ENCODE measurements around the gene PTGER2.

Gene PTGER2

DNA sequence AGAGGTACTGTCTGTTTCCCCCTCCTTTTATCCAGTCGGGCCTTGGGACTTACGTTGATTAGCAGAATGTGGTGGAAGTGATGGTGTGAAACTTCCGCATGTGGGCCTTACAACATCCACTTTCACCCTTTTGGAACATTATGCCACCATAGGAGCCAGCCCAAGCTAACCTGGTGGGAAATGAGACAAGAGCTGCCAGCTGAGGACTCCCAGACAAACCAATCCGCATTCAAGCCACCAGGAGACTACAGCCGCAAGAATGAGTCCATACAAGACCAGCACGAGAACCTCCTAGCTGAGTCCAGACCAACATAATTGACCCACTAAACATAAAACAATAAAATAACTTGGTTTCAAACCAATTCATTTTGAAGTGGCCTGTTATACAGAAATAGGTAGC is 9.1 kb upstream of the PTGER2 start:
- DNase-seq (ENCODE audit: low read depth, low spot score) = no peak

DNA sequence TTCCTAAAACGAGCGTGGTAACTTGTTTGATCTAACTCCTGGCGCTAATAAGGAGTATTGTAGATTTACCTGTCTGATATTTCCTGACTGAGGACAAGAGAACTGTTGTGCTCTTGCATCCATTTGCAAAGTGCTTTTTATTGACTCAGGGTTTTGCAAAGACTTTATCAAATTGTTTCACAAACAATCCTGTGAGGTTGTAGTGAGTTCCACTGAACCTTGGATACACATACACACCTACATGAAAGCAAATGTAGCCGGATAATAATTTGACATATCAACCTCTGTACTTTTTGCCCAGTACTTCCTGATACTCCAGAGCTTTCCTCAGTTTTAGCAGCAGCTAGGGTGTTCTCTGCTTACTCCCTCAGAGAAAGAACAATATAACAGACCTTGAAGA is 6.7 kb upstream of the PTGER2 start:
- DNase-seq (ENCODE audit: low read depth, low spot score) = no peak

- no peak for DNase-seq (ENCODE audit: low read depth, low spot score)
These were observed 6.2 kb upstream of the PTGER2 start for GRCh38 chr14:52307905-52308304.

GRCh38 chr14:52310541-52310940 is 3.6 kb upstream of the PTGER2 start:
- no peak for DNase-seq (ENCODE audit: low read depth, low spot score)

DNA sequence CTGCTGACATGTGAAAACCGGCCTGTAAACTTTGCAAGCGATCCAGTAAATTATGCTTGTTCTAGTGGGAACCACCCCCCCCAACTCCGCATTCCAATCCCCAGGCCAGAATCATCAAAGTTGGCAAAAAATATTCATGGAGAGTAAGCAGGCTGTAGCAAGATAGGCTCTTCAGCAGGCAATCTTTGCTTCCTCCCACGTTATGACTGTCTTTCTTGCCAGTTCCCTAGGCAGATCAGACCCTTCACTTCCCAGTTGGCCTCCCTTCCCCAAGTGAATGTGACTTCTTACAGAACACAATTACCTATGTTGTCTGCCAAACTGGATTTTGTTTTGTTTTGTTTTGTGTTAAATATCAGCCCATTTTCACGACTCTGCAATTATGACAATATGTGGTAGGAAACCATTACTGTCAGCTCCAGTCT is 1.2 kb upstream of the PTGER2 start:
- DNase-seq (ENCODE audit: low read depth, low spot score) = no peak

- no peak for DNase-seq (ENCODE audit: low read depth, low spot score)
These were observed 650 bp upstream of the PTGER2 start for GRCh38 chr14:52313462-52313861.

- DNase-seq (ENCODE audit: low read depth, low spot score) = no peak
These were observed 663 bp downstream of the PTGER2 start for GRCh38 chr14:52314595-52315354.

- DNase-seq (ENCODE audit: low read depth, low spot score) = no peak
These were observed 1.2 kb downstream of the PTGER2 start for GRCh38 chr14:52315355-52315718.

GRCh38 chr14:52318062-52318461 is 4.0 kb downstream of the PTGER2 start:
- DNase-seq (ENCODE audit: low read depth, low spot score) = no peak

DNA sequence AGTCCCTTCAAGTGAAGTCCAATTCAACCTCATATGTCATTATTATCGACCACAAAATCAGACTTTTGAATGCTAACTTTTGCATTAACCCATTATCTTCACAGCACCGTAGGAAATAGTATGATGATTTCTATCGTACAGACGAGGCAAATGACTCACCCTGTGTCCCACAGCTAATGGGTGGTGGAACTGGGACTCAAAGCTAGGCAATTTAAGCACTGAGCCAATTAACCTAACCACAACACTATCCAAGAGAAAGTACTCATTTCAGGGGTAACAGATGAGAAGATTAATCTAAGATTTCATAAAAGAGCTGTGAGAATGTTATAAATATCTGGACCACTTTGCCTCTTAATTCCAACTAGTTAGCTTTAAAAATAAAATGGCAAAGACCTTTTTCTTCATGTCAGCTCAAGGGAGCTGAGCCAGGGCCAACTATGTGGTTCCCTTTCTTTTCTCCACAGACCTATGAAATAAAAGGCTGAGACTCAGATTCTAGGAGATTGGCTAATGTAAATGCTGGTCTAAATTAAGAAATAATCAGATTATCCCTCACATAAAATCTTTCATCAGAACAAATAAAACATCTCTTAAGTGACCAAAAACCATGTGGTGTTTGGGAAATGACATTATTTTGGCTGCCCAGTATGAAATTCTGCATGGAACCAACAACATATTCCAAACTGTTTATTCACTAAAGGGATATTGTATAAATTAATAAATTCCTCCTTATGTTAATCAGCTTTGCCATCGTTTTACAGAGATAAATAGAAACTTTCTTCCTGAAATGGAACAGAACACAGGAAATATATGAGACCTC is 4.9 kb downstream of the PTGER2 start:
- DNase-seq (ENCODE audit: low read depth, low spot score) = no peak

- DNase-seq (ENCODE audit: low read depth, low spot score) = no peak
These were observed 5.8 kb downstream of the PTGER2 start for GRCh38 chr14:52319919-52320318.

GRCh38 chr14:52325126-52325525 is 11.0 kb downstream of the PTGER2 start:
- no peak for DNase-seq (ENCODE audit: low read depth, low spot score)

- DNase-seq (ENCODE audit: low read depth, low spot score) = no peak
These were observed 11.5 kb downstream of the PTGER2 start for GRCh38 chr14:52325630-52326029.

- no peak for DNase-seq (ENCODE audit: low read depth, low spot score)
These were observed 13.5 kb downstream of the PTGER2 start for GRCh38 chr14:52327374-52328226.

- DNase-seq (ENCODE audit: low read depth, low spot score) = no peak
These were observed 14.2 kb downstream of the PTGER2 start for GRCh38 chr14:52328276-52328675.

DNA sequence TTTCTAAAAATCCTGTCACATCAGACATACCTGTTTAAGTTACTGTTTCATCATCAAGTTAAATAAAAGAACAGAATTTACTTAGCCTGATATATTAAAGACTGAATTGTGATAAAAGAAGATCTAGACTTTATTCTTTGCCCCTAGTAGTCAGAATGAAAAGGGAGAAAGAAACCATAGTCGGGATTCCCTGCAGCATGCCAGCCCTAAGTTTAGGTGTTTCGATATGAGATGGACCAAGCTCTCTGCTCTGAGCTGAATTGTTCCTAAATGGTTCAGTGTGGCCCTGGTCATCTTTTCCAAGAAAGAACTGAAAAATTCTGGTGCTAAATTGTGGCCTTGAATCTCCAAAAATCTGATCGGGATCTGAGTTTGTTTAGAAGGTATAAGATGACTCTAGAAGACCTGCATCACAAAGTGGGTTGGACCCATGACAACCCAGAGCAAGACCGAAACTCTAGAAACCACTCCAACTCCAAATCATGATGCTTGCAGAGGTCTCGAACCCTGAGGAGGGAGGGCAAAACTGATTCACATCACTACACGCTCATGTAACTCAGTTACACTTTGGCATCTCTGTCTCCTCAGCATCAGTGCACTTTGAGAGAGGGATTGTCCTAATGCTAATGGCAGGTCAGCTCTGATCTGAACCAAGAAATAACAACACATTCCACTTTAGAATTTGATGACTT is 15.7 kb downstream of the PTGER2 start:
- no peak for DNase-seq (ENCODE audit: low read depth, low spot score)

- DNase-seq (ENCODE audit: low read depth, low spot score) = no peak
These were observed 18.2 kb downstream of the PTGER2 start for GRCh38 chr14:52332269-52332668.

- no peak for DNase-seq (ENCODE audit: low read depth, low spot score)
These were observed 19.0 kb downstream of the PTGER2 start for GRCh38 chr14:52333108-52333507.

DNA sequence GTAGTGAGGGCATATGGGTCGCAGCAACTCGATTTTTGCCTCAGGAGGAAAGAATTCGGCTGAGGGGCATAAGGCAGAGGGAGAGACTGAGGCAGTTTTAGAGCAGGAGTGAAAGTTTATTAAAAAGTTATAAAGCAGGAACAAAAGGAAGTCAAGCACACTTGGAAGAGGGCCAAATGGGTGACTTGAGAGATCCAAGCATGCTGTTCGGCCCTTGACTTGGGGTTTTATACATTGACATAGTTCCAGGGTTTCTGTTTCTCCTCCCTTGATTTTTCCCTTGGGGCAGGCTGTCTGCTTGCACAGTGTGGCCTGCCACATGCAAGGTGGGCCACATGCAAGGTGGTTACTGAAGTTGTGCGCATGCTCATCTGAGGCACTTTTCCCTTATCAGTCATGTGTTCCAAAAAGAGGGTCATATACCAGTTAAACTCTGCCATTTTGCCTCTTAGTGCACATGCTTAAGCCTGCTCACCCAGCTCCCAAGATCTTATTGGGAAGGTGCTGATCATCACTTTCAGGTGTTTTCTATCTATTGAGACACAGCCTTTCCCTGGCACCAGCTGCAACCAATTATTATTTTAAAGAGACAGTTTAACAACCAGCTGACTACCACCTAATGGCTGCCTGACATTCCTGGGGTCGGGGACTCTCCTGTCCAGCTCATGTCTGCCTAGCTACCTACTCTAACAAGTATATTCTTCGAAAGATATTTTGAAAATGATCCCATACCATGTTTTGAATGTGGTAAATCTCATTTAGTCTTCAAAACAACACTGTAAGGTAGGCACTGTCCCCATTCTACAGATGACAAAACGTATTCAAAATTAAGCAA is 19.9 kb downstream of the PTGER2 start:
- DNase-seq (ENCODE audit: low read depth, low spot score) = no peak

- no peak for DNase-seq (ENCODE audit: low read depth, low spot score)
These were observed 22.1 kb downstream of the PTGER2 start for GRCh38 chr14:52336241-52336640.

Measured in activated naive CD8-positive, alpha-beta T cell treated with anti-CD3 and anti-CD28 coated beads, Interleukin-2, amount 50 U/mL, for 16 hours (primary cell).